ENCODE results near the gene PIK3CA. TPM values are rescaled to one million over a fixed set of nuclear protein-coding genes. Genes with fewer than 3 reads are reported as not detected.

The PIK3CA gene
- total and polyA plus RNA-seq, 7 donors = 5.6 to 24.4 (median 18.7) TPM

GRCh38 chr3:179260949-179261765 is 113.0 kb downstream of the PIK3CA start:
- intact Hi-C loops (cut with DNase I) = no loop called here
- DNase-seq (peak; percentile 85 to 87), ATAC-seq (peak; percentile 95 to 99 (median 98))
- H3K4me3 ChIP-seq = peak overlapping the region; percentile 89
- H3K9me3 ChIP-seq = no peaks in the 10 kb centered on the region
- 4 to 8% (median 7%) methylated on average over 67 to 71 of the region's 71 CpGs for WGBS, 3 donors
- H3K27ac ChIP-seq = peak overlapping the region; percentile 58
- H3K4me1 ChIP-seq = no peaks in the 10 kb centered on the region
- no peaks in the 10 kb centered on the region for H3K27me3 ChIP-seq (ENCODE audit: insufficient read depth in 3 of 3, low read length in 2 of 3)
- TF ChIP-seq, protein P1, sequence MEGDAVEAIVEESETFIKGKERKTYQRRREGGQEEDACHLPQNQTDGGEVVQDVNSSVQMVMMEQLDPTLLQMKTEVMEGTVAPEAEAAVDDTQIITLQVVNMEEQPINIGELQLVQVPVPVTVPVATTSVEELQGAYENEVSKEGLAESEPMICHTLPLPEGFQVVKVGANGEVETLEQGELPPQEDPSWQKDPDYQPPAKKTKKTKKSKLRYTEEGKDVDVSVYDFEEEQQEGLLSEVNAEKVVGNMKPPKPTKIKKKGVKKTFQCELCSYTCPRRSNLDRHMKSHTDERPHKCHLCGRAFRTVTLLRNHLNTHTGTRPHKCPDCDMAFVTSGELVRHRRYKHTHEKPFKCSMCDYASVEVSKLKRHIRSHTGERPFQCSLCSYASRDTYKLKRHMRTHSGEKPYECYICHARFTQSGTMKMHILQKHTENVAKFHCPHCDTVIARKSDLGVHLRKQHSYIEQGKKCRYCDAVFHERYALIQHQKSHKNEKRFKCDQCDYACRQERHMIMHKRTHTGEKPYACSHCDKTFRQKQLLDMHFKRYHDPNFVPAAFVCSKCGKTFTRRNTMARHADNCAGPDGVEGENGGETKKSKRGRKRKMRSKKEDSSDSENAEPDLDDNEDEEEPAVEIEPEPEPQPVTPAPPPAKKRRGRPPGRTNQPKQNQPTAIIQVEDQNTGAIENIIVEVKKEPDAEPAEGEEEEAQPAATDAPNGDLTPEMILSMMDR (IDR thresholded peaks at IDR 0.05) = no peak
- H3K36me3 ChIP-seq (ENCODE audit: insufficient read depth in 1 of 2, low read depth in 1 of 2) = no peaks in the 10 kb centered on the region

DNA sequence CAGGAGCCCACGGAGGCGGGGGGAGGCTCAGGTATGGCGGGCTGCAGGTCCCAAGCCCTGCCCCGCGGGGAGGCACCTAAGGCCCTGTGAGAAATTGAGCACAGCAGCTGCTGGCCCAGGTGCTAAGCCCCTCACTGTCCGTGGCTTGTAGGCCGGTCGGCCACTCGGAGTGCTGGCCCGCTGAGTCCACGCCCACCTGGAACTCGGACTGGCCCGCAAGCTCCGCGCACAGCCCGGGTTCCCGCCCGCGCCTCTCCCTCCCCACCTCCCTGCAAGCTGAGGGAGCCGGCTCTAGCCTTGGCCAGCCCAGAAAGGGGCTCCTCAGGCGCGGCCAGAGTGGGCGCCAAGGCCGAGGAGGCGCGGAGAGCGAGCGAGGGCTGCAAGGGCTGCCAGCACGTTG is 115.0 kb downstream of the PIK3CA start:
- DNase-seq = peak in 1 of 2 donors; percentile 11
- Histone ChIP-seq H3K9me3 (no peaks in the 10 kb centered on the region), H3K36me3 (ENCODE audit: insufficient read depth in 1 of 2, low read depth in 1 of 2) (no peaks in the 10 kb centered on the region), H3K4me1 (no peaks in the 10 kb centered on the region), H3K27me3 (ENCODE audit: insufficient read depth in 3 of 3, low read length in 2 of 3) (no peaks in the 10 kb centered on the region), H3K4me3 (no peak overlapping the region), H3K27ac (no peak overlapping the region)
- WGBS, 3 donors = 96 to 97% (median 97%) methylated on average over 25 to 29 of the region's 29 CpGs
- ATAC-seq = no peak
- TF ChIP-seq, protein P1 (IDR thresholded peaks at IDR 0.05) = no peak
- intact Hi-C loops (cut with DNase I) = no loop called here

GRCh38 chr3:179264449-179264848 is 116.3 kb downstream of the PIK3CA start:
- no peaks in the 10 kb centered on the region for H3K9me3 ChIP-seq
- ATAC-seq (no peak), DNase-seq (no peak)
- H3K4me3 ChIP-seq = no peak overlapping the region
- intact Hi-C loops (cut with DNase I) = no loop called here
- H3K36me3 ChIP-seq (ENCODE audit: insufficient read depth in 1 of 2, low read depth in 1 of 2) = no peaks in the 10 kb centered on the region
- 69 to 78% (median 78%) methylated on average over 4 of the region's 4 CpGs for WGBS, 3 donors
- TF ChIP-seq, protein P1 (IDR thresholded peaks at IDR 0.05) = no peak
- H3K27ac ChIP-seq = no peak overlapping the region
- no peaks in the 10 kb centered on the region for H3K27me3 ChIP-seq (ENCODE audit: insufficient read depth in 3 of 3, low read length in 2 of 3)
- no peaks in the 10 kb centered on the region for H3K4me1 ChIP-seq

- intact Hi-C loops (cut with DNase I) = no loop called here
- ATAC-seq (no peak), DNase-seq (no peak)
- no peaks in the 10 kb centered on the region for H3K4me1 ChIP-seq
- no peak overlapping the region for H3K4me3 ChIP-seq
- no peak overlapping the region for H3K27ac ChIP-seq
- no peaks in the 10 kb centered on the region for H3K27me3 ChIP-seq (ENCODE audit: insufficient read depth in 3 of 3, low read length in 2 of 3)
- no peaks in the 10 kb centered on the region for H3K9me3 ChIP-seq
- WGBS, 3 donors = 84 to 86% (median 85%) methylated on average over 1 of the region's 1 CpG
- H3K36me3 ChIP-seq (ENCODE audit: insufficient read depth in 1 of 2, low read depth in 1 of 2) = no peaks in the 10 kb centered on the region
- TF ChIP-seq, protein P1 (IDR thresholded peaks at IDR 0.05) = no peak
Observed at GRCh38 chr3:179265092-179265491, 116.9 kb downstream of the PIK3CA start.
